ENCODE results near the gene OR8B12.
"Not testable (repeated sequence)": the region's sequence is repeated elsewhere in the genome, so short reads cannot be mapped to it uniquely, and the experiment has no call there.

The OR8B12 gene

DNA sequence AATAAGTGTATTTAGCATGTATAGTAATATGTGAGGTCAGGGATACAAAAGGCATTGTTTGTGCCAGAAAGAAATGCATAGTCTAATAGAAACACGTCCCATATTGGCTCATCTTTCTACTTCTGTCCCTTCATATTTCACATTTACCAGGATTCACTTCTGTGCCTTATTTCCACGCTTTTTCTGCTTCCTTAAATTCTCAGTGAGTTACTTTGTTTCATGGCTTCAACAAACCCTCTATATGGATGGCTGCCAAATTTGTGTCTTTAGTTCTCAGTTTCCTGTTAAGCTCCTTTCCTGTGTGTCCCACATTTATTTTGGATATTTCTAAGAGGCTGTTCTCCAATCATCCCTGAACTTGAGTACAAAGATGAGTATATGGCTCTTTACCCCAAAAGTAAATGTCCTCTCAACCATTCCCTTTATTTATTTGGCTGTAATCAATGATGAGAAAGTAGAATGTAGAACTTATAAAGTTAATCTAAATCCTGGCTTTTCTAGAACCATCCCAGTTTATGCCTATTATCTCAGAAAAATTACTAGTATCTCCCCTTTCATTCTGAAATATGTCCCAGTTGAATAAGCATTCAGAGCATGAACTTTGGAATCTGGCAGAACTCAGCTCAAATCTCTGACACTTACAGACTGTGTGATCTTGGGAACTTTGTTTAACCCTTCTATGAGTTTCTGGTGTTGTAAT is 23.5 kb downstream of the OR8B12 start:
- Histone ChIP-seq H3K9ac (ENCODE audit: low read depth, low read length) (no peak overlapping the region), H3K9me3 (ENCODE audit: insufficient read depth, low read depth, low read length) (no peaks in the 10 kb centered on the region), H3K27me3 (ENCODE audit: insufficient read depth, low read length) (no peaks in the 10 kb centered on the region), H3K4me1 (ENCODE audit: insufficient read depth, low read length) (no peaks in the 10 kb centered on the region), H3K36me3 (ENCODE audit: insufficient read depth, low read length) (no peaks in the 10 kb centered on the region), H3K27ac (ENCODE audit: low read depth, low read length) (no peak overlapping the region), H3K4me3 (ENCODE audit: low read length) (no peak overlapping the region)
- WGBS = 79% methylated on average over 2 of the region's 2 CpGs

DNA sequence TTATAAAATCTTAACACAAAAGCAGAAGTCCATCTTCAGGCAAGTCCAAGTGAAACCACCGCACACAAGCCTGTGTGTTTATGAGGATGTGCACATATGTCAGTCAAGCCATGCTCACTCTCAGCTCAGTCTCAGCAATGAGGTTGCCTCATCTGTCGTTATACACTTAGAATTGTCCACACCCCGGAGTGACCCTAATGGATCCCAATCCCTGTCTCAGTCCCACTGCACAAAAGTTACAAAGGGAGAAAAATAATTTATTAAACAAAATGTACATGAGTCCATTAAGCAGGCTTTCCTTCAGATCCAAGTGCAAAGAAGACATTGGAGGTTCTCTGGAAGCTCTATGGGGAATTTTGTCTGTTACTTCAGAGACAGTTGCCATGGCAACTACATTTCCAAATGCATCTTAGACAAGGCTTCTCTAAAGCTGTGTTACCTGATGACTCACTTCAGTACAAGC is 24.4 kb downstream of the OR8B12 start:
- no peak overlapping the region for H3K4me3 ChIP-seq (ENCODE audit: low read length)
- H3K27me3 ChIP-seq (ENCODE audit: insufficient read depth, low read length) = no peaks in the 10 kb centered on the region
- no peaks in the 10 kb centered on the region for H3K36me3 ChIP-seq (ENCODE audit: insufficient read depth, low read length)
- no peaks in the 10 kb centered on the region for H3K4me1 ChIP-seq (ENCODE audit: insufficient read depth, low read length)
- H3K9ac ChIP-seq (ENCODE audit: low read depth, low read length) = no peak overlapping the region
- 94% methylated on average over 3 of the region's 3 CpGs for WGBS
- H3K9me3 ChIP-seq (ENCODE audit: insufficient read depth, low read depth, low read length) = no peaks in the 10 kb centered on the region
- H3K27ac ChIP-seq (ENCODE audit: low read depth, low read length) = no peak overlapping the region

DNA sequence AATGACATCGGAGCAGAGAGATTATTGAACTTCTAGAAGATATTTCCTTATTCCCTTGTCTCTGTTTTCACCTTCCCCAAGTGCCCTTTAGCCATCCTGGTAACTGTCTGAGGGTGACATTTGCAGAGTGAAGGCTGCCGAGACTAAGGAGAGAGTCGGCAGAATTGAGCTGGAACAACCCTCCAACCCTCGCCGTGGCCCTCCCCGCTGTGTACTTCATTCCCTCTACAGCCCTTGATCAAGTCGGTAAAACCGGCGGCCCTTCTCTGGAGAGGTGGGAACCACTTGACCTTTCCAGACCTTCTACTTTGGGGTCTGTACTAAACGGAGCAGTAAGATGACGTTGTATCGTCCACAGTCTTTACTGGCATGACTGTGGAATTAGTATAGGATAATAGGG is 26.1 kb downstream of the OR8B12 start:
- WGBS = 91% methylated on average over 12 of the region's 12 CpGs
- H3K9ac ChIP-seq (ENCODE audit: low read depth, low read length) = no peak overlapping the region
- no peaks in the 10 kb centered on the region for H3K27me3 ChIP-seq (ENCODE audit: insufficient read depth, low read length)
- H3K4me1 ChIP-seq (ENCODE audit: insufficient read depth, low read length) = no peaks in the 10 kb centered on the region
- H3K4me3 ChIP-seq (ENCODE audit: low read length) = no peak overlapping the region
- no peak overlapping the region for H3K27ac ChIP-seq (ENCODE audit: low read depth, low read length)
- H3K36me3 ChIP-seq (ENCODE audit: insufficient read depth, low read length) = no peaks in the 10 kb centered on the region
- H3K9me3 ChIP-seq (ENCODE audit: insufficient read depth, low read depth, low read length) = no peaks in the 10 kb centered on the region

DNA sequence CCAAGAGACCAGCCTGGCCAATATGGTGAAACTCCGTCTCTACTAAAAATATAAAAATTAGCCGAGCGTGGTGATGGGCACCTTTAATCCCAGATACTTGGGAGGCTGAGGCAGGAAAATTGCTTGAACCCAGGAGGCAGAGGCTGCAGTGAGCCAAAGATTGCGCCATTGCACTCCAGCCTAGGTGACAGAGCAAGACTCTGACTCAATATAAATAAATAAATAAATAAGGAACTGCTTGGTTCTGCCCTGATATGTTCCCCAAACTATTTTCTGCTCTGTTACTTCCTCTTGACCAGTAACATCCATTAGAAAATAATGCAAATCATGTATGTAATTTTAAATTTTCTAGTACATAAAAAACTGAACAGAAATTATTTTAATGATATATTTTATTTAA is 28.8 kb downstream of the OR8B12 start:
- H3K9ac ChIP-seq (ENCODE audit: low read depth, low read length); H3K4me3 ChIP-seq (ENCODE audit: low read length); H3K9me3 ChIP-seq (ENCODE audit: insufficient read depth, low read depth, low read length); H3K27ac ChIP-seq (ENCODE audit: low read depth, low read length); H3K27me3 ChIP-seq (ENCODE audit: insufficient read depth, low read length); H3K36me3 ChIP-seq (ENCODE audit: insufficient read depth, low read length); H3K4me1 ChIP-seq (ENCODE audit: insufficient read depth, low read length): not testable (repeated sequence)
- over 99% methylated on average over 4 of the region's 4 CpGs for WGBS

GRCh38 chr11:124514131-124514530 is 29.3 kb downstream of the OR8B12 start:
- Histone ChIP-seq H3K36me3 (ENCODE audit: insufficient read depth, low read length) (no peaks in the 10 kb centered on the region), H3K4me1 (ENCODE audit: insufficient read depth, low read length) (no peaks in the 10 kb centered on the region), H3K27me3 (ENCODE audit: insufficient read depth, low read length) (no peaks in the 10 kb centered on the region), H3K9me3 (ENCODE audit: insufficient read depth, low read depth, low read length) (no peaks in the 10 kb centered on the region), H3K9ac (ENCODE audit: low read depth, low read length) (no peak overlapping the region), H3K27ac (ENCODE audit: low read depth, low read length) (no peak overlapping the region), H3K4me3 (ENCODE audit: low read length) (no peak overlapping the region)
- WGBS = 95% methylated on average over 3 of the region's 3 CpGs

GRCh38 chr11:124511745-124512144 is 31.7 kb downstream of the OR8B12 start:
- Histone ChIP-seq H3K27me3 (ENCODE audit: insufficient read depth, low read length) (no peaks in the 10 kb centered on the region), H3K9me3 (ENCODE audit: insufficient read depth, low read depth, low read length) (no peaks in the 10 kb centered on the region), H3K4me3 (ENCODE audit: low read length) (no peak overlapping the region), H3K9ac (ENCODE audit: low read depth, low read length) (no peak overlapping the region), H3K4me1 (ENCODE audit: insufficient read depth, low read length) (no peaks in the 10 kb centered on the region), H3K27ac (ENCODE audit: low read depth, low read length) (no peak overlapping the region), H3K36me3 (ENCODE audit: insufficient read depth, low read length) (no peaks in the 10 kb centered on the region)

- 90% methylated on average over 4 of the region's 4 CpGs for WGBS
- no peak overlapping the region for H3K9ac ChIP-seq (ENCODE audit: low read depth, low read length)
- H3K36me3 ChIP-seq (ENCODE audit: insufficient read depth, low read length) = no peaks in the 10 kb centered on the region
- no peak overlapping the region for H3K27ac ChIP-seq (ENCODE audit: low read depth, low read length)
- no peaks in the 10 kb centered on the region for H3K4me1 ChIP-seq (ENCODE audit: insufficient read depth, low read length)
- no peak overlapping the region for H3K4me3 ChIP-seq (ENCODE audit: low read length)
- no peaks in the 10 kb centered on the region for H3K9me3 ChIP-seq (ENCODE audit: insufficient read depth, low read depth, low read length)
- no peaks in the 10 kb centered on the region for H3K27me3 ChIP-seq (ENCODE audit: insufficient read depth, low read length)
Measured at GRCh38 chr11:124510279-124510678, 33.2 kb downstream of the OR8B12 start.

DNA sequence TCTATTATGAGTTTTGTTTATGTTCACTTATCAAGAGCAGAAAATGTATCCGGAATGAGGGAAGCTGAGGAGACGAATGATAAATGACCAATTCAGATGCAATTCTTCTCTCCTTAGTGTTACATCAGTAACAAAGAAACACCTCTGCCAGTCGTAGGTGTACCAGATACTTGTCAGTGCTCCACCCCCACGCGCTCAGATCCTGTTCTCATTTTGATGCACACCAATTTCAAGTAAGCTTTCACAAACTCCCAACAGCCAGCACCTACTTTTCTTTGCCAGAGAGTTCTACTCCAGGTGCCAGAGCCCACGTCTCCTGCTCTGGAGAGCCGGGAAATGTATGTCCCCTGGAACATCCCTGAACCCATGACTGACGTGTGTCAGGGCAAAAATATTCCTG is 43.7 kb downstream of the OR8B12 start:
- 86% methylated on average over 8 of the region's 8 CpGs for WGBS

DNA sequence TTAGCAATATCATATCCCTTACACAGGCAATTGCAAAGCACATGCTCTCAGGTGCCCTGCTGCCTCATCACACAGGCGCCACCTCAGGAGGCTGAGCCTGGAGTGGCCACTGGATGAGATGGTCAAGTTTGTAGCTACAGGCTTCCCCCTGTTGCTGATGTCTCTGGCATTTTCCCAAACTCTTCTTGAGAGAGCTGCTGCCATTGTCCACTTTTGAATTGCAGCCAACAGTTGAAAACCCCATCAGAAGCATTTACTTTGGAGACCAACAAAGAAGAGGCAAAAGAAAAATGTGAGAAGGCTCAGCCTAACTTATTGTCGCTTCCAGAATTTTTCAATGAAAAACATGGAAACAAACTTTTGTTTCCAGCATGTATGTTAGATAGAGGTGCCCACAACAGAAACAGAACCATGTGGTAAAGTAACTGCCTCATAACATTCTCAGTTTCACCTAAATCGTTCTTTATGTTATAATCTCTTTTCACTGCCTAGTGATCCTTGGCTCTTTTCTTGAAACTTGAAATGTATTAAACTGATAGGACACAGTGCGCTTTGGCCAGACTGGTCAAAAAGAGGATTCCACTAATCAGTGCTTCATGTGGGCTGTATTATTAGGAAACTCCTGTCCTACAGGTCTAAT is 50.3 kb downstream of the OR8B12 start:
- Histone ChIP-seq H3K36me3 (ENCODE audit: insufficient read depth, low read length) (no peaks in the 10 kb centered on the region), H3K27ac (ENCODE audit: low read depth, low read length) (no peak overlapping the region), H3K27me3 (ENCODE audit: insufficient read depth, low read length) (no peaks in the 10 kb centered on the region), H3K4me1 (ENCODE audit: insufficient read depth, low read length) (no peaks in the 10 kb centered on the region), H3K9ac (ENCODE audit: low read depth, low read length) (no peak overlapping the region), H3K4me3 (ENCODE audit: low read length) (no peak overlapping the region), H3K9me3 (ENCODE audit: insufficient read depth, low read depth, low read length) (no peaks in the 10 kb centered on the region)
- WGBS = 92% methylated on average over 4 of the region's 4 CpGs

More for the DNA sequence above, 43.7 kb downstream of the OR8B12 start:
- no peak overlapping the region for H3K27ac ChIP-seq (ENCODE audit: low read depth, low read length)
- H3K9me3 ChIP-seq (ENCODE audit: insufficient read depth, low read depth, low read length) = no peaks in the 10 kb centered on the region
- H3K27me3 ChIP-seq (ENCODE audit: insufficient read depth, low read length) = no peaks in the 10 kb centered on the region
- no peaks in the 10 kb centered on the region for H3K36me3 ChIP-seq (ENCODE audit: insufficient read depth, low read length)
- H3K4me3 ChIP-seq (ENCODE audit: low read length) = no peak overlapping the region
- no peak overlapping the region for H3K9ac ChIP-seq (ENCODE audit: low read depth, low read length)
- H3K4me1 ChIP-seq (ENCODE audit: insufficient read depth, low read length) = peaks cover 6% of the 10 kb centered on the region; the same call in 1 of the 2 replicates
